Ovary (tissue), 9 donors: Measurements from ENCODE around the gene PPP2R5D. TPM values are rescaled to one million over a fixed set of nuclear protein-coding genes. Genes with fewer than 3 reads are reported as not detected.

Source experiments
- DNase-seq, 5 donors: peaks; one replicate each; pipeline ENCODE4 v3.0.0-alpha.2; 2019 to 2020
- H3K27ac ChIP-seq, 2 donors: fragments of 200-600 bp; one replicate each; pipeline versions ENCODE4 v1.5.1 to v1.8.0; 2019 to 2022
- H3K27me3 ChIP-seq: fragments of 200-600 bp; one replicate; pipeline ENCODE4 v1.8.0; 2022
- H3K36me3 ChIP-seq: fragments of 200-600 bp; sonication (generic); one replicate; pipeline ENCODE4 v1.5.1; 2019
- H3K4me1 ChIP-seq: one replicate; pipeline ENCODE4 v1.8.1; 2013; ENCODE audit warnings: mild to moderate bottlenecking, moderate library complexity; ENCODE audit not compliant: insufficient read depth
- H3K4me3 ChIP-seq: fragments of 200-600 bp; sonication (generic); one replicate; pipeline ENCODE4 v1.5.1; 2017
- H3K9me3 ChIP-seq, 2 donors: fragments of 200-600 bp in 1 of 2; sonication (generic) in 1 of 2; one replicate each; pipeline versions ENCODE4 v1.5.1 to v1.8.1; 2013 to 2019; ENCODE audit warnings: mild to moderate bottlenecking in 1 of 2, moderate library complexity in 1 of 2
- EP300 ChIP-seq: sonication (generic); formaldehyde crosslinking; IDR thresholded peaks from one replicate; pipeline ENCODE4 v1.6.1; 2017; ENCODE audit warnings: antibody characterized with exemption
- POLR2A ChIP-seq: fragments of 450-650 bp; IDR thresholded peaks from one replicate; pipeline ENCODE4 v1.6.1; 2017; ENCODE audit warnings: antibody characterized with exemption, mild to moderate bottlenecking, moderate library complexity
- WGBS, 3 donors: extraction: QIAGEN DNeasy Blood & Tissue Kit in 1 of 3; methylation state at CpG; one replicate each; pipeline versions ENCODE4 v1.1.5 to v1.1.7; 2013 to 2017; 5-methylcytosine and 5-hydroxymethylcytosine counted together
- intact Hi-C, 4 donors: fragments of 100-400 bp; cut with DNase I; formaldehyde crosslinking; loops; one replicate each; pipeline versions ENCODE4 v1.11.0 to v1.15.1; 2022 to 2023
- polyA plus RNA-seq, 2 donors: library from polyadenylated mRNA; stranded (reverse); fragments of 200-250 nt in 1 of 2; fragments of 350-450 nt in 1 of 2; fragmentation: Illumina TruSeq in 1 of 2; extraction: RNeasy Lipid Tissue Mini Kit (QIAGEN cat#74804) in 1 of 2; gene quantifications; one replicate each; pipeline ENCODE4 v1.2.3, GENCODE V29; 2013 to 2014
- total RNA-seq, 7 donors: library from RNA; depleted of rRNA in 2 of 7; stranded (reverse); fragments of >200 nt in 2 of 7; fragmentation: NEBNext Ultra II Directional in 3 of 7; extraction: Animal tissue kit (Norgen Biotek cat#: 25700) in 3 of 7; gene quantifications; one replicate each; pipeline versions ENCODE4 v1.1.0 to v1.2.4, GENCODE V29; 2016 to 2023
- TF ChIP-seq, protein P1 (sequence below), 3 donors: fragments of 450-650 bp in 2 of 3; fragments of 200-600 bp in 1 of 3; IDR thresholded peaks; one replicate each; pipeline versions ENCODE4 v1.5.1 to v1.8.0; 2016 to 2022; ENCODE audit warnings: antibody characterized with exemption in 3 of 3, mild to moderate bottlenecking in 1 of 3
- donor health status: DM: no; HTN: no; CAD: no; lungs with moderate emphysema.
- donor health status: DM: no; HTN: no; CAD: no.
- donor health status: Bipolar disorder and iron deficiency.
- donor health status: DM: yes; HTN: yes; CAD: no.
- donor health status: DM: no; HTN: no; CAD: no.
- donor health status: DM: yes; HTN: yes; CAD: no.

Gene PPP2R5D
- total and polyA plus RNA-seq, 9 donors = 20.4 to 78.1 (median 34.1) TPM

DNA sequence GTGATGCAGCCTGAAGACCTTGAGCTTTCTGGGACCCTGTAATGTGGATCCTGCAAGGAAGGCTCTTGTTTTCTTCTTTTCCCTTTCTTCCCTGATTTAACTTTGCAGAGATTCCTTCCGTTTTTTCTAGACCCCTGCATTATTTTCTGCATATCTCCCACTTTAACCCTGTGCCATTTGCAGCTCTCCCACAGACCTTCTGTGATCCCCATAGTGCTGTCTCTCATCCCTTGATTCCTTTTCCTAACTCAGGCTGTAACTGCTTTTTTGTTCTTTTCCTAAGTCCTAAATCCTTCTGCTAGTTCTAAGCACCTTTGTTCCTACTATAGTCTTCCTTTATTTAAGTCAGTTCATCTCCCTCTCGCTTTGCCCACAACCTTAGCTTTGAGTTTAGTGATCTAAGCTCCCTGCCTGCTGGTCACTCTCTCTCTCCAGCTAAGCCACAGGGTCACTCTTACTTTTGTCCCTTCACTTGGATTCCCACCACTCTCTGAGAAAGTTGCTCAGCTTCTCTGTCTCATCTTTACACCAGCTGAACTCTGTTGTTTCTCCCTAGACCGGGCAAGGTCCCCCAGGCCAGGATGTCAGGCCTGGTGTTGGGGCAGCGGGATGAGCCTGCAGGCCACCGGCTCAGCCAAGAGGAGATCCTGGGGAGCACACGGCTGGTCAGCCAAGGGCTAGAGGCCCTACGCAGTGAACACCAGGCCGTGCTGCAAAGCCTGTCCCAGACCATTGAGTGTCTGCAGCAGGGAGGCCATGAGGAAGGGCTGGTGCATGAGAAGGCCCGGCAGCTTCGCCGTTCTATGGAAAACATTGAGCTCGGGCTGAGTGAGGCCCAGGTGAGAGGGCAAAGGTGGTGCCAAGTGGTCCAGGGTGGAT, 76.6 kb downstream of the PPP2R5D start:
- TF ChIP-seq POLR2A (no peak), EP300 (no peak)
- TF ChIP-seq, protein P1, sequence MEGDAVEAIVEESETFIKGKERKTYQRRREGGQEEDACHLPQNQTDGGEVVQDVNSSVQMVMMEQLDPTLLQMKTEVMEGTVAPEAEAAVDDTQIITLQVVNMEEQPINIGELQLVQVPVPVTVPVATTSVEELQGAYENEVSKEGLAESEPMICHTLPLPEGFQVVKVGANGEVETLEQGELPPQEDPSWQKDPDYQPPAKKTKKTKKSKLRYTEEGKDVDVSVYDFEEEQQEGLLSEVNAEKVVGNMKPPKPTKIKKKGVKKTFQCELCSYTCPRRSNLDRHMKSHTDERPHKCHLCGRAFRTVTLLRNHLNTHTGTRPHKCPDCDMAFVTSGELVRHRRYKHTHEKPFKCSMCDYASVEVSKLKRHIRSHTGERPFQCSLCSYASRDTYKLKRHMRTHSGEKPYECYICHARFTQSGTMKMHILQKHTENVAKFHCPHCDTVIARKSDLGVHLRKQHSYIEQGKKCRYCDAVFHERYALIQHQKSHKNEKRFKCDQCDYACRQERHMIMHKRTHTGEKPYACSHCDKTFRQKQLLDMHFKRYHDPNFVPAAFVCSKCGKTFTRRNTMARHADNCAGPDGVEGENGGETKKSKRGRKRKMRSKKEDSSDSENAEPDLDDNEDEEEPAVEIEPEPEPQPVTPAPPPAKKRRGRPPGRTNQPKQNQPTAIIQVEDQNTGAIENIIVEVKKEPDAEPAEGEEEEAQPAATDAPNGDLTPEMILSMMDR (IDR thresholded peaks at IDR 0.05) = no peak
- H3K4me1 ChIP-seq = peaks cover 8% of the 10 kb centered on the region
- 77 to 82% (median 80%) methylated on average over 12 of the region's 12 CpGs for WGBS, 3 donors

DNA sequence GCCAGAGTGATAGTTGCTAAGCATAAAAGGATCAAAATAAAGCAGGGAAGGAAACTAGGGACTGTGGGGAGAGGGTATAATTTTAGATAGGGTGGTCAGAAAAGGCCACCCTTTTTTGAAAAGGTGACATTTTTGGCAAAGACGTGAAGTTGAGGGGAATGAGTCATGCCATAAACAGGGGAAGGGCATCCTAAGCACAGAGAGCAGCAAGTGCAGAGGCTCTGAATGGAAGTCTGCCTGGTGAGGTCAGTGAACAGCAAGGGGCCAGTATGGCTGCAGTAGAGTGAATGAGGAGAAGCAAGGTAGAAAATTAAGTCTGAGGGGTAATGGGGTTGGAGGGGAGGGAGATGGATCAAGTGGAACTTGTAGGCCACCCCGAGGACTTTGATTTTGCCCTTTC, 77.5 kb downstream of the PPP2R5D start:
- Histone ChIP-seq H3K4me3 (no peak overlapping the region), H3K4me1 (peaks cover 8% of the 10 kb centered on the region), H3K27me3 (no peaks in the 10 kb centered on the region), H3K9me3 (no peaks in the 10 kb centered on the region), H3K36me3 (no peaks in the 10 kb centered on the region), H3K27ac (no peak overlapping the region)
- TF ChIP-seq EP300 = no peak
- no peak for TF ChIP-seq POLR2A
- TF ChIP-seq, protein P1 (IDR thresholded peaks at IDR 0.05) = no peak
- intact Hi-C loops = no loop called here
- 59 to 66% (median 62%) methylated on average over 2 of the region's 2 CpGs for WGBS, 3 donors
- DNase-seq = no peak

More for the DNA sequence above, 76.6 kb downstream of the PPP2R5D start:
- no peaks in the 10 kb centered on the region for H3K27me3 ChIP-seq
- no peaks in the 10 kb centered on the region for H3K9me3 ChIP-seq
- peak in 1 of 5 donors; percentile 34 for DNase-seq
- intact Hi-C loops = no loop called here
- no peak overlapping the region for H3K27ac ChIP-seq
- H3K4me3 ChIP-seq = no peak overlapping the region
- H3K36me3 ChIP-seq = no peaks in the 10 kb centered on the region

Other genes with a start within 250 kb of the PPP2R5D start
- 10 to 100 TPM; 15.2 to 18.7 (median 16.7) TPM for gene TBCC, start 238.5 kb upstream of the PPP2R5D start, total RNA-seq
- 10 to 100 TPM; 14.1 to 15.4 TPM for gene TBCC, start 238.5 kb upstream of the PPP2R5D start, polyA plus RNA-seq
- 10 to 100 TPM; 13.3 to 27.1 (median 25.4) TPM for gene BICRAL, start 202.5 kb upstream of the PPP2R5D start, total RNA-seq
- 10 to 100 TPM; 10.5 to 24.9 TPM for gene BICRAL, start 202.5 kb upstream of the PPP2R5D start, polyA plus RNA-seq
- gene RPL7L1, start 105.0 kb upstream of the PPP2R5D start, total RNA-seq = 10 to 100 TPM; 60.1 to 77.9 (median 68.1) TPM
- gene RPL7L1, start 105.0 kb upstream of the PPP2R5D start, polyA plus RNA-seq = 10 to 100 TPM; 48.6 to 97.8 TPM
- under 1 TPM in 1 of 7 donors, not detected in 6; 0.55 TPM for gene PTCRA, start 68.5 kb upstream of the PPP2R5D start, total RNA-seq
- not detected for gene PTCRA, start 68.5 kb upstream of the PPP2R5D start, polyA plus RNA-seq
- 10 to 100 TPM; 25.3 to 61.2 (median 44.5) TPM for gene CNPY3, start 55.1 kb upstream of the PPP2R5D start, total RNA-seq
- gene CNPY3, start 55.1 kb upstream of the PPP2R5D start, polyA plus RNA-seq = 10 to 100 TPM; 36.8 to 40.0 TPM
- gene GNMT, start 23.8 kb upstream of the PPP2R5D start, total RNA-seq = 1 to 10 TPM in 4 of 7 donors, under 1 TPM in 3; 0.57 to 2.7 (median 1.3) TPM
- gene GNMT, start 23.8 kb upstream of the PPP2R5D start, polyA plus RNA-seq = 1 to 10 TPM in 1 of 2 donors, under 1 TPM in 1; 0.35 to 1.1 TPM
- 10 to 100 TPM; 23.1 to 41.0 (median 29.8) TPM for gene PEX6, start 5.4 kb upstream of the PPP2R5D start, total RNA-seq
- gene PEX6, start 5.4 kb upstream of the PPP2R5D start, polyA plus RNA-seq = 10 to 100 TPM in 1 of 2 donors, 1 to 10 TPM in 1; 8.8 to 30.2 TPM
- 10 to 100 TPM; 48.2 to 69.8 (median 60.1) TPM for gene MEA1, start 29.4 kb downstream of the PPP2R5D start, total RNA-seq
- gene MEA1, start 29.4 kb downstream of the PPP2R5D start, polyA plus RNA-seq = 10 to 100 TPM; 75.9 to 95.1 TPM
- 10 to 100 TPM; 40.9 to 78.8 (median 55.1) TPM for gene KLHDC3, start 29.7 kb downstream of the PPP2R5D start, total RNA-seq
- 10 to 100 TPM; 72.1 to 90.9 TPM for gene KLHDC3, start 29.7 kb downstream of the PPP2R5D start, polyA plus RNA-seq
- gene RRP36, start 37.1 kb downstream of the PPP2R5D start, total RNA-seq = 10 to 100 TPM; 24.7 to 50.4 (median 36.0) TPM
- gene RRP36, start 37.1 kb downstream of the PPP2R5D start, polyA plus RNA-seq = 10 to 100 TPM; 23.6 to 58.7 TPM
- gene CUL7, start 69.3 kb downstream of the PPP2R5D start, total RNA-seq = 10 to 100 TPM; 15.6 to 29.1 (median 25.0) TPM
- 10 to 100 TPM in 1 of 2 donors, 1 to 10 TPM in 1; 9.3 to 13.9 TPM for gene CUL7, start 69.3 kb downstream of the PPP2R5D start, polyA plus RNA-seq
- gene MRPL2, start 74.9 kb downstream of the PPP2R5D start, total RNA-seq = 10 to 100 TPM; 11.5 to 56.7 (median 47.3) TPM
- gene MRPL2, start 74.9 kb downstream of the PPP2R5D start, polyA plus RNA-seq = 10 to 100 TPM; 37.2 to 55.6 TPM
- 10 to 100 TPM; 17.8 to 29.8 (median 24.7) TPM for gene KLC4, start 75.1 kb downstream of the PPP2R5D start, total RNA-seq
- gene KLC4, start 75.1 kb downstream of the PPP2R5D start, polyA plus RNA-seq = 10 to 100 TPM; 14.7 to 27.2 TPM
- gene PTK7, start 91.7 kb downstream of the PPP2R5D start, total RNA-seq = 100 to 1,000 TPM in 4 of 7 donors, 10 to 100 TPM in 3; 65.7 to 167 (median 105) TPM
- gene PTK7, start 91.7 kb downstream of the PPP2R5D start, polyA plus RNA-seq = 10 to 100 TPM; 44.4 to 79.6 TPM
- gene SRF, start 186.7 kb downstream of the PPP2R5D start, total RNA-seq = 10 to 100 TPM; 21.0 to 73.3 (median 38.0) TPM
- gene SRF, start 186.7 kb downstream of the PPP2R5D start, polyA plus RNA-seq = 10 to 100 TPM; 26.6 to 26.9 TPM
- gene CUL9, start 197.6 kb downstream of the PPP2R5D start, total RNA-seq = 10 to 100 TPM; 24.2 to 44.5 (median 33.0) TPM
- 10 to 100 TPM; 15.9 to 20.8 TPM for gene CUL9, start 197.6 kb downstream of the PPP2R5D start, polyA plus RNA-seq
- 100 to 1,000 TPM in 1 of 7 donors, 10 to 100 TPM in 6; 25.0 to 120 (median 44.7) TPM for gene DNPH1, start 244.9 kb downstream of the PPP2R5D start, total RNA-seq
- 10 to 100 TPM; 13.6 to 55.5 TPM for gene DNPH1, start 244.9 kb downstream of the PPP2R5D start, polyA plus RNA-seq